CD4-positive, alpha-beta T cell (primary cell): ENCODE measurements around the gene RSRP1. TPM values are rescaled to one million over a fixed set of nuclear protein-coding genes. Genes with fewer than 3 reads are reported as not detected.

ENCODE experiments used
- ATAC-seq: fragments of 200-7000 bp; cut with Tn5 transposase; one replicate; pipeline ENCODE4 v1.10.0; 2022; ENCODE audit warnings: mild to moderate bottlenecking; ENCODE audit not compliant: poor library complexity
- CTCF ChIA-PET: fragments of 350-600 bp; sonication (Branson Sonifier 250); formaldehyde crosslinking; loops from one replicate; lab custom pipeline; 2021; ENCODE audit warnings: antibody characterized with exemption, inconsistent platforms; lab: Charles Lee
- POLR2A ChIA-PET: fragments of 350-600 bp; sonication (Branson Sonifier 250); formaldehyde crosslinking; loops from one replicate; lab custom pipeline; 2021; ENCODE audit warnings: antibody characterized with exemption, inconsistent platforms; lab: Charles Lee
- DNase-seq, 14 experiments: peaks; one replicate each; pipeline ENCODE4 v3.0.0-alpha.2; 2013 to 2020; ENCODE audit warnings: mixed read lengths in 2 of 14
- H3K27ac ChIP-seq, 2 donors: one replicate each; pipeline versions ENCODE4 v1.5.1 to v1.7.0; 2013; ENCODE audit warnings: low read length in 2 of 2, low read depth in 1 of 2, mild to moderate bottlenecking in 1 of 2
- H3K27me3 ChIP-seq, 2 experiments: 1 replicate in 1 of 2; 2 replicates in 1 of 2; pipeline versions ENCODE4 v1.6.1 to v1.7.0; 2013; ENCODE audit warnings: low read length in 2 of 2, control low read depth in 1 of 2, mild to moderate bottlenecking in 1 of 2, moderate library complexity in 1 of 2; ENCODE audit not compliant: insufficient read depth in 2 of 2, control insufficient read depth in 1 of 2
- H3K36me3 ChIP-seq: one replicate; pipeline ENCODE4 v1.6.1; 2013; ENCODE audit warnings: low read length, control low read depth; ENCODE audit not compliant: insufficient read depth
- H3K4me1 ChIP-seq: one replicate; pipeline ENCODE4 v1.6.1; 2013; ENCODE audit warnings: low read length, control low read depth; ENCODE audit not compliant: insufficient read depth
- H3K4me3 ChIP-seq: one replicate; pipeline ENCODE4 v1.5.1; 2013; ENCODE audit warnings: mild to moderate bottlenecking, low read length, moderate library complexity
- H3K9me3 ChIP-seq, 2 experiments: 1 replicate in 1 of 2; 2 replicates in 1 of 2; pipeline versions ENCODE4 v1.6.1 to v1.7.0; 2013; ENCODE audit warnings: low read length in 2 of 2, mild to moderate bottlenecking in 2 of 2, control low read depth in 1 of 2, moderate library complexity in 1 of 2; ENCODE audit not compliant: control insufficient read depth in 1 of 2, insufficient read depth in 1 of 2
- H3K27ac Mint-ChIP-seq: one replicate; pipeline ENCODE4 v1.8.0; 2020; ENCODE audit warnings: mixed read lengths
- H3K27me3 Mint-ChIP-seq: one replicate; pipeline ENCODE4 v1.8.0; 2021; ENCODE audit warnings: mixed read lengths
- H3K36me3 Mint-ChIP-seq: one replicate; pipeline ENCODE4 v1.8.0; 2021; ENCODE audit warnings: low read depth, mixed read lengths
- H3K4me1 Mint-ChIP-seq: one replicate; pipeline ENCODE4 v1.8.0; 2021; ENCODE audit warnings: low read depth, mixed read lengths
- H3K4me3 Mint-ChIP-seq: one replicate; pipeline ENCODE4 v1.8.0; 2020; ENCODE audit warnings: mild to moderate bottlenecking, mixed read lengths
- H3K9me3 Mint-ChIP-seq: one replicate; pipeline ENCODE4 v1.8.0; 2020; ENCODE audit warnings: mixed read lengths
- intact Hi-C, 2 experiments: fragments of 100-400 bp; cut with DNase I in 1 of 2; cut with micrococcal nuclease in 1 of 2; formaldehyde crosslinking; loops; one replicate each; pipeline versions ENCODE4 v1.15.1 to v1.9.0; 2023 to 2025; cut with DNase I, micrococcal nuclease
- total RNA-seq, 174 experiments: library from RNA in 2 of 174; stranded (reverse) in 2 of 174; gene quantifications; one replicate each; pipeline ENCODE4 v1.2.3 and lab custom pipeline; 2021 to 2026
- TF ChIP-seq, protein P1 (sequence below): fragments of 200-600 bp; IDR thresholded peaks from one replicate; pipeline ENCODE4 v1.8.0; 2022; ENCODE audit warnings: antibody characterized with exemption, mild to moderate bottlenecking

RSRP1 gene
- total RNA-seq, 2 experiments from 2014 or later: 395 to 428 TPM

DNA sequence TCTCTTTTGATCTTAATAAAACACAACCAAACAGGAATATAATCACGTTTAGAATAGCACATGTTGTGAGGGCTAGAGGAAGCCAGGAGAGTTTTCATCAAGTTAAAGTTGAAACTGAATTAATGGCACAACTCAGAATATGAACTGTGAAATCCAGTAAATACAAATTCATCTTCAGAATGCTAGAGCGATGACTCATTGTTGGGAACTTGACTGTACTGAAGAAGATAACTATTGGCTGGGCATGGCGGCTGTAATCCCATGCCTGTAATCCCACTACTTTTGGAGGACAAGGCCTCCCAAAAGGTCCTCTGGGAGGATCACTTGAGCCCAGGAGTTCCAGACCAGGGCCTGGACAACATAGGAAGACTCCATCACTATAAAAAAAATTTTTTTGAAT is 23.8 kb downstream of the RSRP1 start:
- Mint-ChIP-seq H3K9me3 (no peaks in the 10 kb centered on the region), H3K4me3 (no peak overlapping the region), H3K27ac (no peak overlapping the region), H3K27me3 (no peaks in the 10 kb centered on the region), H3K4me1 (no peaks in the 10 kb centered on the region), H3K36me3 (peaks cover 75% of the 10 kb centered on the region)
- intact Hi-C loops: no loop called here
- peaks cover 68% of the 10 kb centered on the region for H3K36me3 ChIP-seq
- TF ChIP-seq, protein P1, sequence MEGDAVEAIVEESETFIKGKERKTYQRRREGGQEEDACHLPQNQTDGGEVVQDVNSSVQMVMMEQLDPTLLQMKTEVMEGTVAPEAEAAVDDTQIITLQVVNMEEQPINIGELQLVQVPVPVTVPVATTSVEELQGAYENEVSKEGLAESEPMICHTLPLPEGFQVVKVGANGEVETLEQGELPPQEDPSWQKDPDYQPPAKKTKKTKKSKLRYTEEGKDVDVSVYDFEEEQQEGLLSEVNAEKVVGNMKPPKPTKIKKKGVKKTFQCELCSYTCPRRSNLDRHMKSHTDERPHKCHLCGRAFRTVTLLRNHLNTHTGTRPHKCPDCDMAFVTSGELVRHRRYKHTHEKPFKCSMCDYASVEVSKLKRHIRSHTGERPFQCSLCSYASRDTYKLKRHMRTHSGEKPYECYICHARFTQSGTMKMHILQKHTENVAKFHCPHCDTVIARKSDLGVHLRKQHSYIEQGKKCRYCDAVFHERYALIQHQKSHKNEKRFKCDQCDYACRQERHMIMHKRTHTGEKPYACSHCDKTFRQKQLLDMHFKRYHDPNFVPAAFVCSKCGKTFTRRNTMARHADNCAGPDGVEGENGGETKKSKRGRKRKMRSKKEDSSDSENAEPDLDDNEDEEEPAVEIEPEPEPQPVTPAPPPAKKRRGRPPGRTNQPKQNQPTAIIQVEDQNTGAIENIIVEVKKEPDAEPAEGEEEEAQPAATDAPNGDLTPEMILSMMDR: no peak
- H3K4me1 ChIP-seq: no peaks in the 10 kb centered on the region
- H3K4me3 ChIP-seq: no peak overlapping the region
- no peaks in the 10 kb centered on the region for H3K9me3 ChIP-seq
- DNase-seq: no peak
- no peak for ATAC-seq
- POLR2A ChIA-PET: interaction anchor here (1.0 kb wide), 1 partner anchor 9 kb away, joined by 5 read pairs; the partner anchor contains the start of gene SYF2
- H3K27ac ChIP-seq: no peak overlapping the region
- no peaks in the 10 kb centered on the region for H3K27me3 ChIP-seq
- CTCF ChIA-PET: no interaction called here

DNA sequence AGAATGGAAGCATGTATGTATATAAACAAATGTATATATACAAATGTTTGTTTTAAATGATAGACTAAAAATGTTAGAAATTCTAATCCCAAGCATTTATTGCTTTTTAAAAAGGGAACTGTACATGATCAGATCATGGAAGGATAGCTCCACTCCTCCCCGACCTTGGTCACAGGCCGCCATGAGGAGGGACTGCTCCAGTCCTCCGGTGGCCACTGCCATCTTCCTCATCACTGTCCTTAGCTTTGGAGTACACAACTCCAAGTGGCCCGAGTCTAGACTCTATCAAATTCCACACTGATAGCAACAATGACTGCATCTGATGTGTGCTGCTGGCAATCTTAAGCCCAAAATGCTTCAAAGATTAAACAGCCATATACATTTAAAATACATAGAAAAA is 24.6 kb downstream of the RSRP1 start:
- Mint-ChIP-seq H3K27ac (no peak overlapping the region), H3K36me3 (peaks cover 70% of the 10 kb centered on the region), H3K9me3 (no peaks in the 10 kb centered on the region), H3K4me1 (no peaks in the 10 kb centered on the region), H3K4me3 (no peak overlapping the region), H3K27me3 (no peaks in the 10 kb centered on the region)
- H3K4me3 ChIP-seq: no peak overlapping the region
- intact Hi-C loops: no loop called here
- POLR2A ChIA-PET: interaction anchor here (1.0 kb wide), 1 partner anchor 10 kb away, joined by 5 read pairs; the partner anchor contains the start of gene SYF2
- TF ChIP-seq, protein P1: no peak
- no peak overlapping the region for H3K27ac ChIP-seq
- no peak for ATAC-seq
- no peaks in the 10 kb centered on the region for H3K9me3 ChIP-seq
- CTCF ChIA-PET: no interaction called here
- DNase-seq: no peak
- H3K4me1 ChIP-seq: no peaks in the 10 kb centered on the region
- no peaks in the 10 kb centered on the region for H3K27me3 ChIP-seq
- H3K36me3 ChIP-seq: peaks cover 60% of the 10 kb centered on the region

DNA sequence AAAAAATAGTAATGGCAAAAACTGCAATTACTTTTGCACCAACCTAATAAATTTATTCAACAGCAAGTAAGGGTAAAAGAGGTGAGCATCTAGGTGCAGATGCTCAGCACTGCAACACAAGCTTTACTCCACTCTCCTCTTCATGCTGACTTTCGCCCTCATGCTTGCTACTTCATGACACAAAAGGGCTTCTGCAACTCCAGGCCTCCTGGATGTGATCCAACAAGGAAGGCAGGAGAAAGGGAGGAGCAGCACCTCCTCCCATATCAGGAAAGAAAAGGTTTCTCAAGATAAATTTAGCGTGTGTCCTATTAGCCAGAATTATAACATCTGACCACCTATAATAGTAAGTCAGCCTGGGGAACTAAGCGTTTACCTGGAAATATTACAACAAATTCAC is 26.6 kb downstream of the RSRP1 start:
- POLR2A ChIA-PET: no interaction called here
- no peak overlapping the region for H3K27ac Mint-ChIP-seq

More for the DNA sequence above, 26.6 kb downstream of the RSRP1 start:
- Mint-ChIP-seq H3K27me3 (no peaks in the 10 kb centered on the region), H3K4me1 (no peaks in the 10 kb centered on the region), H3K9me3 (no peaks in the 10 kb centered on the region), H3K36me3 (peaks cover 62% of the 10 kb centered on the region), H3K4me3 (no peak overlapping the region)
- no peaks in the 10 kb centered on the region for H3K9me3 ChIP-seq
- CTCF ChIA-PET: no interaction called here
- H3K27ac ChIP-seq: no peak overlapping the region
- no peak for DNase-seq
- intact Hi-C loops: no loop called here
- H3K4me1 ChIP-seq: peaks cover 7% of the 10 kb centered on the region
- H3K4me3 ChIP-seq: no peak overlapping the region
- H3K27me3 ChIP-seq: no peaks in the 10 kb centered on the region
- TF ChIP-seq, protein P1: no peak
- peaks cover 45% of the 10 kb centered on the region for H3K36me3 ChIP-seq
- no peak for ATAC-seq
